T-helper 1 cell treated with Interleukin-12 subunit alpha and Interleukin-12 subunit beta and Interleukin-4 antibody, amounts not matched to agents 30 ng/mL and 1 ng/mL, for 36 hours (primary cell): ENCODE measurements around the gene NELFE. TPM values are rescaled to one million over a fixed set of nuclear protein-coding genes. Genes with fewer than 3 reads are reported as not detected.
"Not testable (repeated sequence)": the region's sequence is repeated elsewhere in the genome, so short reads cannot be mapped to it uniquely, and the experiment has no call there.

Source experiments
- intact Hi-C: fragments of 100-400 bp; cut with micrococcal nuclease; formaldehyde crosslinking; loops from one replicate; pipeline ENCODE4 v1.15.1; 2024
- total RNA-seq: library from RNA; stranded (reverse); gene quantifications from 2 replicates; pipeline ENCODE4 v1.2.3, GENCODE V29; 2022

NELFE gene
- 75.3 and 83.4 TPM in 2 replicates for total RNA-seq

GRCh38 chr6:31958741-31959739, at the start of gene NELFE, which contains the start of gene SKIC2:
Gene NELFE (minus strand): TSS chr6:31958971. CDS start chr6:31958446, 525 bp downstream.
Gene SKIC2 (plus strand): TSS chr6:31959175. CDS start chr6:31959193, 18 bp downstream.
- intact Hi-C loops: loop anchor here (1.0 to 10.0 kb wide), 15 partner anchors 13 to 1316 kb away; partner anchors contain the start of genes B3GALT4, BAG6, DXO and FKBPL

GRCh38 chr6:32008037-32008436, 49.3 kb upstream of the NELFE start:
- intact Hi-C loops: not testable (repeated sequence)

GRCh38 chr6:32007086-32007485, 48.3 kb upstream of the NELFE start:
- intact Hi-C loops: not testable (repeated sequence)

- intact Hi-C loops: not testable (repeated sequence)
Measured at GRCh38 chr6:32005991-32006529, 47.3 kb upstream of the NELFE start.

- intact Hi-C loops: not testable (repeated sequence)
Measured at GRCh38 chr6:32005538-32005880, 46.7 kb upstream of the NELFE start.

GRCh38 chr6:32004864-32005537, 46.2 kb upstream of the NELFE start:
- intact Hi-C loops: not testable (repeated sequence)

GRCh38 chr6:32004393-32004792, 45.6 kb upstream of the NELFE start:
- intact Hi-C loops: not testable (repeated sequence)

- intact Hi-C loops: not testable (repeated sequence)
Measured at GRCh38 chr6:32003301-32003700, 44.5 kb upstream of the NELFE start.

GRCh38 chr6:32002546-32003268, 43.9 kb upstream of the NELFE start:
- intact Hi-C loops: not testable (repeated sequence)

GRCh38 chr6:31996385-31996784, 37.6 kb upstream of the NELFE start:
- intact Hi-C loops: not testable (repeated sequence)

- intact Hi-C loops: not testable (repeated sequence)
Measured at GRCh38 chr6:31994421-31994820, 35.6 kb upstream of the NELFE start.

GRCh38 chr6:31989363-31989762, 30.6 kb upstream of the NELFE start:
- intact Hi-C loops: not testable (repeated sequence)

GRCh38 chr6:31981744-31982143, 23.0 kb upstream of the NELFE start, which contains the start of gene C4A:
Gene C4A (plus strand): TSS chr6:31982057. CDS start chr6:31982108, 51 bp downstream.
- intact Hi-C loops: not testable (repeated sequence)

GRCh38 chr6:31980998-31981397, 22.2 kb upstream of the NELFE start:
- intact Hi-C loops: not testable (repeated sequence)

GRCh38 chr6:31980195-31980876, 21.6 kb upstream of the NELFE start:
- intact Hi-C loops: not testable (repeated sequence)

- intact Hi-C loops: loop anchor here (10.0 kb wide), 5 partner anchors 825 to 1435 kb away; partner anchors contain the start of genes CCHCR1, CUTA, HLA-DPA1 and HLA-DPB1
Measured at GRCh38 chr6:31979238-31979898, 20.6 kb upstream of the NELFE start.

GRCh38 chr6:31978831-31979230, 20.1 kb upstream of the NELFE start:
- intact Hi-C loops: loop anchor here (10.0 kb wide), 5 partner anchors 824 to 1436 kb away; partner anchors contain the start of genes CCHCR1, CUTA, HLA-DPA1 and HLA-DPB1

GRCh38 chr6:31977816-31978431, 19.2 kb upstream of the NELFE start:
- intact Hi-C loops: loop anchor here (10.0 kb wide), 5 partner anchors 823 to 1437 kb away; partner anchors contain the start of genes CCHCR1, CUTA, HLA-DPA1 and HLA-DPB1

- intact Hi-C loops: loop anchor here (10.0 kb wide), 5 partner anchors 821 to 1439 kb away; partner anchors contain the start of genes CCHCR1, CUTA, HLA-DPA1 and HLA-DPB1
Measured at GRCh38 chr6:31976065-31976464, 17.3 kb upstream of the NELFE start.
